H1 (cell line): ENCODE data around the gene ARFGAP3. TPM values are rescaled to one million over a fixed set of nuclear protein-coding genes. Genes with fewer than 3 reads are reported as not detected.
A peak's percentile ranks its signal among the peaks of the same experiment; 100 is the strongest.

Source experiments
- CTCF ChIA-PET: fragments of 300-600 bp; sonication (Branson Sonifier 250); formaldehyde crosslinking; loops from one replicate; lab custom pipeline; 2021; ENCODE audit not compliant: partially characterized antibody; lab: Charles Lee
- POLR2A ChIA-PET: fragments of 300-600 bp; sonication (Branson Sonifier 250); formaldehyde crosslinking; loops from one replicate; lab custom pipeline; 2021; ENCODE audit warnings: inconsistent platforms; ENCODE audit not compliant: partially characterized antibody; lab: Charles Lee
- DNase-seq, 2 experiments: peaks; one replicate each; pipeline versions ENCODE4 v3.0.0 to v3.0.0-alpha.2; 2010 to 2022; ENCODE audit warnings: low spot score in 2 of 2, low read depth in 1 of 2, mixed read lengths in 1 of 2
- FAIRE-seq: peaks from 2 replicates; lab custom pipeline; 2011; peaks lifted over from hg19 to GRCh38; lab: Jason Lieb, UNC
- H2AFZ ChIP-seq: 2 replicates; pipeline ENCODE4 v1.8.1; 2012; ENCODE audit warnings: low read length, inconsistent platforms
- H2AK5ac ChIP-seq: 2 replicates; pipeline ENCODE4 v1.6.1; 2013; ENCODE audit warnings: low read depth, low read length
- H2BK120ac ChIP-seq: replicated peaks from 2 replicates; pipeline ENCODE3; 2013; ENCODE audit warnings: low read depth, low read length, inconsistent platforms
- H2BK12ac ChIP-seq: 2 replicates; pipeline ENCODE4 v1.6.1; 2013; ENCODE audit warnings: low read depth, low read length
- H2BK15ac ChIP-seq: 2 replicates; pipeline ENCODE4 v1.6.1; 2013; ENCODE audit warnings: low read length
- H2BK20ac ChIP-seq: 2 replicates; pipeline ENCODE4 v1.6.1; 2013; ENCODE audit warnings: low read length
- H2BK5ac ChIP-seq: 2 replicates; pipeline ENCODE4 v1.6.1; 2013; ENCODE audit warnings: low read depth, low read length
- H3K14ac ChIP-seq: 2 replicates; pipeline ENCODE4 v1.6.1; 2013; ENCODE audit warnings: inconsistent platforms; ENCODE audit not compliant: insufficient read length
- H3K18ac ChIP-seq: 2 replicates; pipeline ENCODE4 v1.6.1; 2013; ENCODE audit warnings: low read length; ENCODE audit errors: extremely low read depth
- H3K23ac ChIP-seq: 2 replicates; pipeline ENCODE4 v1.6.1; 2013; ENCODE audit warnings: inconsistent platforms; ENCODE audit not compliant: insufficient read length
- H3K23me2 ChIP-seq: 2 replicates; pipeline ENCODE4 v1.6.1; 2013; ENCODE audit warnings: low read depth, low read length
- H3K27ac ChIP-seq: 2 replicates; pipeline ENCODE4 v1.6.1; 2011; ENCODE audit warnings: low read depth, low read length, inconsistent platforms
- H3K27me3 ChIP-seq, 4 experiments: replicated peaks in 1 of 4; 1 replicate in 1 of 4; 2 replicates in 3 of 4; pipeline versions ENCODE4 v1.6.1 to v1.8.1; 2011 to 2013; ENCODE audit warnings: low read length in 3 of 4, mild to moderate bottlenecking in 3 of 4, inconsistent platforms in 2 of 4, mixed read lengths in 2 of 4, moderate library complexity in 1 of 4; ENCODE audit not compliant: control insufficient read depth in 3 of 4, insufficient read depth in 3 of 4; ENCODE audit errors: extremely low read depth in 1 of 4
- H3K36me3 ChIP-seq, 4 experiments: 2 replicates each; pipeline versions ENCODE4 v1.6.1 to v1.8.1; 2011 to 2013; ENCODE audit warnings: mild to moderate bottlenecking in 4 of 4, low read length in 3 of 4, moderate library complexity in 2 of 4, control low read depth in 1 of 4, inconsistent platforms in 1 of 4; ENCODE audit not compliant: insufficient read depth in 4 of 4, control insufficient read depth in 2 of 4
- H3K4ac ChIP-seq: replicated peaks from 2 replicates; pipeline ENCODE3; 2013; ENCODE audit warnings: low read length, low read depth, mixed read lengths, inconsistent platforms; ENCODE audit not compliant: insufficient read length
- H3K4me1 ChIP-seq, 4 experiments: replicated peaks in 1 of 4; 1 replicate in 1 of 4; 2 replicates in 3 of 4; pipeline versions ENCODE4 v1.6.1 to v1.8.1; 2011 to 2013; ENCODE audit warnings: low read length in 3 of 4, inconsistent platforms in 2 of 4, mixed read lengths in 1 of 4; ENCODE audit not compliant: insufficient read depth in 4 of 4, control insufficient read depth in 3 of 4
- H3K4me2 ChIP-seq, 2 experiments: 2 replicates each; pipeline versions ENCODE4 v1.6.1 to v1.8.1; 2011 to 2013; ENCODE audit warnings: low read depth in 2 of 2, low read length in 2 of 2, control low read depth in 1 of 2, inconsistent platforms in 1 of 2, mild to moderate bottlenecking in 1 of 2; ENCODE audit not compliant: insufficient read depth in 1 of 2
- H3K4me3 ChIP-seq, 4 experiments: fragments of 200-600, 300-600 bp in 1 of 4; sonication (generic), shearing (Covaris generic), sonication (Bioruptor Twin) in 1 of 4; 2 replicates each; pipeline versions ENCODE4 v1.5.1 to v1.8.1; 2011 to 2016; ENCODE audit warnings: low read length in 4 of 4, low read depth in 3 of 4, control low read depth in 2 of 4, inconsistent platforms in 2 of 4, mild to moderate bottlenecking in 2 of 4, mixed read lengths in 1 of 4, moderate library complexity in 1 of 4; ENCODE audit not compliant: insufficient read depth in 2 of 4; ENCODE audit errors: extremely low read depth in 1 of 4
- H3K56ac ChIP-seq: replicated peaks from 2 replicates; pipeline ENCODE3; 2013; ENCODE audit warnings: low read depth, mild to moderate bottlenecking, mixed read lengths, low read length, inconsistent platforms; ENCODE audit not compliant: insufficient read length
- H3K79me1 ChIP-seq: 2 replicates; pipeline ENCODE4 v1.6.1; 2013; ENCODE audit warnings: low read depth, low read length, control low read depth
- H3K79me2 ChIP-seq, 2 experiments: 2 replicates each; pipeline versions ENCODE4 v1.6.1 to v1.8.1; 2012 to 2013; ENCODE audit warnings: low read length in 2 of 2, mild to moderate bottlenecking in 2 of 2, inconsistent platforms in 1 of 2; ENCODE audit not compliant: insufficient read depth in 2 of 2, control insufficient read depth in 1 of 2
- H3K9ac ChIP-seq, 4 experiments: replicated peaks in 1 of 4; 1 replicate in 1 of 4; 2 replicates in 3 of 4; pipeline versions ENCODE4 v1.6.1 to v1.8.1; 2011 to 2013; ENCODE audit warnings: low read depth in 3 of 4, low read length in 3 of 4, control low read depth in 2 of 4, mild to moderate bottlenecking in 2 of 4, moderate library complexity in 2 of 4, inconsistent platforms in 1 of 4; ENCODE audit errors: extremely low read depth in 1 of 4
- H3K9me3 ChIP-seq, 2 experiments: 2 replicates each; pipeline versions ENCODE4 v1.6.1 to v1.8.1; 2012 to 2013; ENCODE audit warnings: mild to moderate bottlenecking in 2 of 2, moderate library complexity in 2 of 2, control low read depth in 1 of 2, inconsistent platforms in 1 of 2, low read depth in 1 of 2, low read length in 1 of 2, mixed read lengths in 1 of 2; ENCODE audit not compliant: insufficient read depth in 2 of 2
- H4K20me1 ChIP-seq, 2 experiments: replicated peaks in 1 of 2; 2 replicates each; pipeline versions ENCODE3 to v1.8.1; 2011 to 2013; ENCODE audit warnings: inconsistent platforms in 2 of 2, low read length in 2 of 2, mild to moderate bottlenecking in 1 of 2; ENCODE audit not compliant: insufficient read depth in 2 of 2, control insufficient read depth in 1 of 2
- H4K5ac ChIP-seq: 2 replicates; pipeline ENCODE4 v1.6.1; 2013; ENCODE audit warnings: low read length, low read depth, mixed read lengths, inconsistent platforms; ENCODE audit not compliant: insufficient read length
- H4K8ac ChIP-seq: 2 replicates; pipeline ENCODE4 v1.8.0; 2013; ENCODE audit warnings: mild to moderate bottlenecking, moderate library complexity, low read length, inconsistent platforms; ENCODE audit not compliant: insufficient read depth; ENCODE audit errors: extremely low read depth
- H4K91ac ChIP-seq: replicated peaks from 2 replicates; pipeline ENCODE3; 2013; ENCODE audit warnings: low read length, mixed read lengths, inconsistent platforms; ENCODE audit not compliant: insufficient read length
- ATF3 ChIP-seq: IDR thresholded peaks from 2 replicates; pipeline ENCODE4 v1.6.1; 2011; ENCODE audit warnings: low read depth, mild to moderate bottlenecking, low read length; ENCODE audit not compliant: insufficient read depth
- HDAC6 ChIP-seq: IDR thresholded peaks from one replicate; pipeline ENCODE4 v1.7.1; 2012; ENCODE audit warnings: low read depth, mild to moderate bottlenecking, inconsistent platforms, low read length, moderate library complexity
- RFX5 ChIP-seq: IDR thresholded peaks from 2 replicates; pipeline ENCODE4 v1.6.1; 2011; ENCODE audit warnings: low read depth, low read length, improper control_type of control experiment, borderline replicate concordance
- TCF12 ChIP-seq: IDR thresholded peaks from 2 replicates; pipeline ENCODE4 v1.6.1; 2011; ENCODE audit warnings: low read depth, mild to moderate bottlenecking, low read length
- WGBS, 2 experiments: shearing (Covaris generic) in 1 of 2; methylation state at CpG; one replicate each; pipeline versions ENCODE4 v1.1.6 to v1.1.7; 2013 to 2015; ENCODE audit warnings: low lambda C conversion rate in 2 of 2, mixed read lengths in 2 of 2, inconsistent platforms in 1 of 2, low coverage in 1 of 2, missing lambda C conversion rate in 1 of 2; ENCODE audit not compliant: insufficient replicate concordance in 2 of 2, insufficient coverage in 1 of 2, insufficient read length in 1 of 2; ENCODE audit errors: extremely low coverage in 1 of 2, missing lambda C conversion rate in 1 of 2; 5-methylcytosine and 5-hydroxymethylcytosine counted together
- polyA plus RNA-seq, 7 experiments: library from polyadenylated mRNA; depleted of rRNA in 3 of 7; stranded (reverse) in 5 of 7; unstranded in 2 of 7; fragments of >200 nt in 5 of 7; fragments of 200-250 nt in 2 of 7; gene quantifications; 1 replicate in 5 of 7; 2 replicates in 1 of 7; 4 replicates in 1 of 7; pipeline versions ENCODE4 v1.2.1 to v1.2.3, GENCODE V29; 2011 to 2013; ENCODE audit warnings: missing spikeins in 2 of 7, mixed read lengths in 2 of 7
- total RNA-seq: library from RNA; stranded (reverse); fragmentation: NEBNext Ultra II Directional; extraction: Animal tissue kit (Norgen Biotek cat#: 25700); gene quantifications from 2 replicates; pipeline ENCODE4 v1.2.1, GENCODE V29; 2021

ARFGAP3 gene
- total and polyA plus RNA-seq, 2 of the 8 experiments (the other 6 are each of a cell fraction or from before 2014, with no cell fraction given) = 9.7 to 16.0 TPM

- no peaks in the 10 kb centered on the region for H3K9me3 ChIP-seq
- FAIRE-seq = no peak
- no peak overlapping the region for H2BK120ac ChIP-seq
- H4K20me1 ChIP-seq = peaks cover 4 to 9% of the 10 kb centered on the region in 2 experiments
- CTCF ChIA-PET = interaction anchor here (0.6 to 4.6 kb wide), 13 partner anchors 9 to 178 kb away, joined by 3 to 24 read pairs (median 10); no protein-coding TSS in a partner anchor
- H2BK15ac ChIP-seq = no peak overlapping the region
- no peaks in the 10 kb centered on the region for H3K23me2 ChIP-seq
- H3K27me3 ChIP-seq = no peaks in the 10 kb centered on the region
- H3K18ac ChIP-seq = no peak overlapping the region; the same call in 1 of the 2 replicates
- no peak overlapping the region for H3K4me3 ChIP-seq
- no peaks in the 10 kb centered on the region for H3K79me1 ChIP-seq
- H3K9ac ChIP-seq = no peak overlapping the region; a peak in 1 of 7 replicates
- DNase-seq = no peak
- no peak overlapping the region for H2AK5ac ChIP-seq
- no peak overlapping the region for H3K4me2 ChIP-seq
- no peak overlapping the region for H3K23ac ChIP-seq
- no peak overlapping the region for H2AFZ ChIP-seq
- peaks cover 7 to 28% (median 23%) of the 10 kb centered on the region in 4 experiments; a peak in 7 of 8 replicates for H3K36me3 ChIP-seq
- H2BK12ac ChIP-seq = no peak overlapping the region
- POLR2A ChIA-PET = interaction anchor here (0.9 kb wide), 1 partner anchor 134 kb away, joined by 4 read pairs; no protein-coding TSS in a partner anchor
- H4K91ac ChIP-seq = no peak overlapping the region
- no peak overlapping the region for H3K14ac ChIP-seq
- no peak overlapping the region for H3K27ac ChIP-seq
- H2BK5ac ChIP-seq = peak overlapping the region; percentile 56; the same call in 1 of the 2 replicates
- H3K56ac ChIP-seq = no peak overlapping the region
- H4K5ac ChIP-seq = no peak overlapping the region
- H3K79me2 ChIP-seq = no peaks in the 10 kb centered on the region
- H3K4me1 ChIP-seq = peaks cover 0 to 7% (median 4%) of the 10 kb centered on the region in 4 experiments; a peak in 6 of 7 replicates
- H4K8ac ChIP-seq = no peak overlapping the region
- no peak overlapping the region for H2BK20ac ChIP-seq
- WGBS, 2 experiments = 86% methylated on average over 12 of the region's 12 CpGs; no CpG with 5 or more reads in 1 of the 2 experiments
- no peak overlapping the region for H3K4ac ChIP-seq
- TF ChIP-seq RFX5 (no peak), HDAC6 (no peak), TCF12 (no peak), ATF3 (no peak)
- TF ChIP-seq, all 59 proteins: peak for 0
Measured at GRCh38 chr22:42881298-42881697, 24.2 kb upstream of the ARFGAP3 start.
